ENCODE results near the gene APOBEC3B.

DNA sequence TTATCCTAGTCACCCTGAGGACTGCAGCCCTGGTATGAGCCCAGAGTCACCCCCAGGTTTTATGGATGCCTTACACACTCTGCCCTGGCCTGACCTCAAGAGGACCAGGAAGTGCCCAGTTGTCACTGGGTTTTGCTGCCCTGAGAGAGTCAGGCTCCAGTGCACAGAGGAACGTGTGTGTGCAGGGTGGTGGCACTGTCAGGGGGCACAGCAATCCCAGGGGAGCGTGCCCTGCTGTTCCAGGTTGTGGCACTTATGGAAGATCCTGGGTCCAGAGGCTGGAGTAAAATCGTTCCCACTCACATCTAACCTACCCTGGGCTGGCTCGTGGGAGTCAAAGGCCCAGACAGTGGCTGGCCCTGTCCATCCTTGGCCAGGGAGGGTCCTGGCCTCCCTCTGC, 17.2 kb upstream of the APOBEC3B start:
- TF ChIP-seq, protein P1, sequence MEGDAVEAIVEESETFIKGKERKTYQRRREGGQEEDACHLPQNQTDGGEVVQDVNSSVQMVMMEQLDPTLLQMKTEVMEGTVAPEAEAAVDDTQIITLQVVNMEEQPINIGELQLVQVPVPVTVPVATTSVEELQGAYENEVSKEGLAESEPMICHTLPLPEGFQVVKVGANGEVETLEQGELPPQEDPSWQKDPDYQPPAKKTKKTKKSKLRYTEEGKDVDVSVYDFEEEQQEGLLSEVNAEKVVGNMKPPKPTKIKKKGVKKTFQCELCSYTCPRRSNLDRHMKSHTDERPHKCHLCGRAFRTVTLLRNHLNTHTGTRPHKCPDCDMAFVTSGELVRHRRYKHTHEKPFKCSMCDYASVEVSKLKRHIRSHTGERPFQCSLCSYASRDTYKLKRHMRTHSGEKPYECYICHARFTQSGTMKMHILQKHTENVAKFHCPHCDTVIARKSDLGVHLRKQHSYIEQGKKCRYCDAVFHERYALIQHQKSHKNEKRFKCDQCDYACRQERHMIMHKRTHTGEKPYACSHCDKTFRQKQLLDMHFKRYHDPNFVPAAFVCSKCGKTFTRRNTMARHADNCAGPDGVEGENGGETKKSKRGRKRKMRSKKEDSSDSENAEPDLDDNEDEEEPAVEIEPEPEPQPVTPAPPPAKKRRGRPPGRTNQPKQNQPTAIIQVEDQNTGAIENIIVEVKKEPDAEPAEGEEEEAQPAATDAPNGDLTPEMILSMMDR (IDR thresholded peaks at IDR 0.05) = no peak
- TF ChIP-seq EP300 (IDR thresholded peaks at IDR 0.05) = no peak
- no peak for TF ChIP-seq POLR2A (IDR thresholded peaks at IDR 0.05)
